H7 (cell line): ENCODE measurements around the gene KCTD16. TPM values are rescaled to one million over a fixed set of nuclear protein-coding genes. Genes with fewer than 3 reads are reported as not detected.

Experiments used
- DNase-seq: peaks from one replicate; pipeline ENCODE4 v3.0.0; 2012
- H3K27me3 ChIP-seq: 2 replicates; pipeline ENCODE4 v1.6.0; 2011; ENCODE audit warnings: mild to moderate bottlenecking, low read length; ENCODE audit not compliant: control insufficient read depth, insufficient read depth
- H3K36me3 ChIP-seq: replicated peaks from 2 replicates; pipeline ENCODE4 v1.5.1; 2011; ENCODE audit warnings: low read length; ENCODE audit not compliant: control insufficient read depth, insufficient read depth
- H3K4me3 ChIP-seq: 2 replicates; pipeline ENCODE4 v1.5.1; 2011; ENCODE audit warnings: low read depth, mild to moderate bottlenecking, control low read depth, low read length, moderate library complexity; ENCODE audit not compliant: insufficient read depth
- total RNA-seq: library from RNA; depleted of rRNA; stranded (reverse); fragments of >200 nt; shearing (Covaris generic); gene quantifications from 2 replicates; pipeline ENCODE4 v1.2.3, GENCODE V29; 2014

The KCTD16 gene
- total RNA-seq, 1 experiment from 2014 or later = not detected

- DNase-seq = no peak
- Histone ChIP-seq H3K36me3 (no peaks in the 10 kb centered on the region), H3K4me3 (no peak overlapping the region), H3K27me3 (no peaks in the 10 kb centered on the region)
These were observed 138.4 kb downstream of the KCTD16 start for GRCh38 chr5:144308906-144309670.

DNA sequence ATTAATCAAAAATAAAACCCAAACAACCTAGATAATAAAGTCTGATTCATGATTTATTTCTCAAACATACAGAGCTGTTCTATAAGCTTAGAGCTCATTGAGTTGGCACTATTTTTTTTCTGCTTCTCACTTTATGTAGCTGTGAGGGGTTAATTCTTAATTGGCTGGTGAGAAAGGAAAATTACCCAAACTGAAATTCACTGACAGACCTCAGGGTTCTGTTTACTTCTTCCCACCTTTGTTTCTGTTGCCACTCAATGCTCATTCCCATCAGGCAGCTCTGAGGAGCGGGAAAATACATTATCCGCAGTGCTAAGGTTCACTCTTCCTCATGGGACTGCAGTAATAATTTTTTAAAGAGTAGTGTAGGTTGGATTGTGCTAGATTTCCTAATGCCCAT lies 139.9 kb downstream of the KCTD16 start:
- DNase-seq = no peak
- Histone ChIP-seq H3K27me3 (no peaks in the 10 kb centered on the region), H3K36me3 (no peaks in the 10 kb centered on the region), H3K4me3 (no peak overlapping the region)

- Histone ChIP-seq H3K27me3 (no peaks in the 10 kb centered on the region), H3K36me3 (no peaks in the 10 kb centered on the region), H3K4me3 (no peak overlapping the region)
- DNase-seq = no peak
These were observed 142.6 kb downstream of the KCTD16 start for GRCh38 chr5:144313147-144313726.

DNA sequence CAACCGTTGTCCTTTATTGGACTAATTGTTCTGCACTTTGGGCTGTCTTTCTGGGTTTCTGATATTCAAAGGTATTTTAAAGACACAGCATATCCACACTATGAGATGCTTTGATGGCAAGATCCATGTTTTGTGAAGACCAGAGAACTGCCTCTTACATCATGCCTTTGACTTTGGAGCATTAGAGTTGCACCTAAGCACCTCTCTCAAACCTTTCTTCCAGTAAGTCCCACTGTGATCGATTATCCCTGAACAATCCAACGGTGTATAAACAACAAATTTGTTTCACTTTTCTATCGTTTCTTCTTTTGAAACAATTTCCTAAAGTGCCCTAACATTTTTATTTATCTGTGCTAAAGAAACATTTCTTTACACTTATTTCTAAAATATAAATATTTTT lies 144.4 kb downstream of the KCTD16 start:
- DNase-seq = no peak
- no peaks in the 10 kb centered on the region for H3K27me3 ChIP-seq
- no peaks in the 10 kb centered on the region for H3K36me3 ChIP-seq
- H3K4me3 ChIP-seq = no peak overlapping the region

DNA sequence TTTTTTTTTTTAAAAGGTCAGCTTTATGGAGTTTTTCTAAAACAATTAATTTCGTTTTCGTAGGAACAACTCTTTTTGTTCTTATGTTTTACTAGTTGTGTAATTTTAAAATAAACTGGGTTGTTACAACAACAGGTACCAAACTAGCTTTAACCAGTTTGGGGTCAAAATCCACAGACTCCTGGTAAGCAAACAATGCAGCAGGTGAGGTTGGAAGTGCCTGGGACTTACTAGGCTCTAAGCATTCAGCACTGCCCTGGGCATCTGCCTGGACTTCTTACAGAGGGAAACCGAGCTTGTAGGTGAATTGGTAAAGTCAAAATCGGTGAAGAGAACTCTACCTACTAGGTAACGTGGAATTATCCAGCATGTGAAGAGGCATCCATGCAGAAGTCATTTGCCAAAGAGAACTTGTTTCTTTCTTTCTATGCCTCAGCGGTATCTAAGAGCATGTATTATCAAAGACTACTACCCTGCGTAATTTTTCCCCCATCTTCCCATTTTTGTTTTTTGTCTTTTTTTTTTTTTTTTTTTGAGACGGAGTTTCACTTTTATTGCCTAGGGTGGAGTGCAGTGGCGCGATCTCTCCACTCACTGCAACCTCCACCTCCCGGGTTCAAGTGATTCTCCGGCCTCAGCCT lies 145.4 kb downstream of the KCTD16 start:
- no peaks in the 10 kb centered on the region for H3K27me3 ChIP-seq

DNA sequence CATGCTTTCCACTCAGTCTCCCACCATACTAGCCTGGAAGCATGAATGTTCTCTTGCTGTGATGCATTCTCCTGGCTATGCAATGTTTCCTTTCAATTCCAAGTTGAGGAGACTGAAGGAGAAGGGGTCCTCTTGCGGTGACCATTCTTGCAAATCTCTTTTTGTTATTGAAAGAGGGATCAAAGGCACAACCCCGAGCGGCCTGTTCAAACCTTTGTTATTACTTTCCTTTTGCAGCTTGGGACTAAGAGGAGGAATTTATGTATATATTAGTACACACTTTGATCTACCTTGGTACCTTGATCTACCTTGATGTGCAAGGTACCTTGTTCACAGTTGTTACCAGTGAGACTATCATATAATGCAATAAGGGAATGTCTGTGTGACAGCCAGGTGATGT lies 147.3 kb downstream of the KCTD16 start:
- Histone ChIP-seq H3K36me3 (no peaks in the 10 kb centered on the region), H3K27me3 (no peaks in the 10 kb centered on the region), H3K4me3 (no peak overlapping the region)
- DNase-seq = peak; percentile 3

More for the DNA sequence above, 145.4 kb downstream of the KCTD16 start:
- Histone ChIP-seq H3K36me3 (no peaks in the 10 kb centered on the region), H3K4me3 (no peak overlapping the region)
- no peak for DNase-seq

DNA sequence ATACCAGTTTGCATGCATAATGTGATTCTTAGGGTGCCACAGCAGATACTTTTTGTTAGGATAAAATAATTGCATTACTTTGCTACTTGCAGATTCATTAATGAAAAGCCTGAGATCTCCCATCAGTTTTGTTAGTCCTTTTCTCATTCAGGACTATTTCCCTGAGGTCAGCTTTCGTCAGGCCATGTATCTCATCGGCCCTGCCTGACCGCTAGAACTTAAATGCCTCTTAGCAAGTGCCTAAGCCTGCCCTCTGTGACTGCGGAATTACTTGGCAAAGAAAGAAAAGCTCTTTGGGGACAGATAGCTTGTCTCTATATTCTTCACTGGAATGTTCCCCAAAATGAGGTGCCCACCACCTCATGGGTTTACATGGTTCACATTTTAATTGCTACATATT lies 147.8 kb downstream of the KCTD16 start:
- no peaks in the 10 kb centered on the region for H3K27me3 ChIP-seq
- no peaks in the 10 kb centered on the region for H3K36me3 ChIP-seq
- DNase-seq = no peak
- no peak overlapping the region for H3K4me3 ChIP-seq

DNA sequence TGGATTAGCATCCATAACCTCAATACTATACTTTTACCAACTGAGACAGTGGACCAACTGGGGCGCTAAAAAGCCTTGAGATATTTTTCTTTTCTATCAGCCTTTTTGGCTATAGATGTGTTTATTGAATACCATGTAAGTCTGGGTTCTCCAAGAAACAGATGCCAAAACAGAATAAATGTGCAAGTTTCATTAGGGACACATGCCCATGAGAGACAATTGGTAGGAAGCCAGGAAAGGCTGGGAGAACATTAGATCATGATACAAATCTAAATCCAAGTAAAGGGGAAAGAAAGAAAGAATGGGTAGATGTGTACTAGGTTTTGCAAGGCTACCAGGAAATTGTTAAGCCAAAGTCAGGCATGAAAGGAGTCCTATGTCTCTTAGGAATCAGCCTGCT lies 152.5 kb downstream of the KCTD16 start:
- Histone ChIP-seq H3K36me3 (no peaks in the 10 kb centered on the region), H3K4me3 (no peak overlapping the region), H3K27me3 (no peaks in the 10 kb centered on the region)
- DNase-seq = no peak

DNA sequence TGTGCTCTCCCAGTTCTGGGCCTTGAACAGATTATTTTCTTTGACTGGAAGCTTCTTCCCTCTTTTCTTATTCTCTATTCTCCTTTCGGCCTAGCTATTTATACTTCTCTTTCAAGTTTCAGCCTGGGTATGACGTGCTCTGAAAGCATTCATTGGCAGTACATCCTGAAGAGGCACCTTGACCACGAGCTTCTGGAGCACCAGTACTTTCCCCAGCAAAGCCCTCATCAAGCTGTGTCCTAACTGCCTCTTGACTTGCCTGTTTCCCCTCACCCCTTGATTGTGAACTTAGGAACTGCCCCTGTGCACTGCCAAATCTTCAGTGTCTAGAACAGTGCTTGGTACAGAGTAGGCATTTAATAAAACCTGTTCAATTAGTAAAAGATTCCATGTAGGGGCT lies 154.9 kb downstream of the KCTD16 start:
- Histone ChIP-seq H3K4me3 (no peak overlapping the region), H3K36me3 (no peaks in the 10 kb centered on the region), H3K27me3 (no peaks in the 10 kb centered on the region)
- DNase-seq = no peak

- no peak for DNase-seq
- no peaks in the 10 kb centered on the region for H3K27me3 ChIP-seq
- H3K36me3 ChIP-seq = no peaks in the 10 kb centered on the region
- no peak overlapping the region for H3K4me3 ChIP-seq
These were observed 157.8 kb downstream of the KCTD16 start for GRCh38 chr5:144328494-144328893.

GRCh38 chr5:144328980-144329379 lies 158.3 kb downstream of the KCTD16 start:
- Histone ChIP-seq H3K27me3 (no peaks in the 10 kb centered on the region), H3K36me3 (no peaks in the 10 kb centered on the region), H3K4me3 (no peak overlapping the region)
- DNase-seq = no peak

DNA sequence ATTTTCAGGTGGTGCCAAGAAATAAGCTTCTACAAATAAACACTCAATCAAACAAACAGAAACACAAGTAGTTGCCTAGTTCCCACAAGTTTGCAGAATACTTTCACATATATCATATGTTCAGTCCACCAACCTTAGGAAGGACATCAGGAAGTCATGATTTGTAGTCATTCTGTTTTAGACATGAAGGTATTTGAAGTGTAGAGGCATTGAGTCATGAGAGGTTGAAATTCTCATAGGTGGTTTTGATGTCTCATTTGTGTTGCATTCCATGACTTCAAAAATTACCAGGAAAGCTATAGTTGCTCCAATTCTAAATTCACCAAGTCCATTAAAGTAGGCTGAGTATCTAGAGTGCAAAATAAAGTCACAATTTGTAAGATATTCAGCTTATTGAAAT lies 159.0 kb downstream of the KCTD16 start:
- Histone ChIP-seq H3K4me3 (no peak overlapping the region), H3K27me3 (no peaks in the 10 kb centered on the region), H3K36me3 (no peaks in the 10 kb centered on the region)
- no peak for DNase-seq

DNA sequence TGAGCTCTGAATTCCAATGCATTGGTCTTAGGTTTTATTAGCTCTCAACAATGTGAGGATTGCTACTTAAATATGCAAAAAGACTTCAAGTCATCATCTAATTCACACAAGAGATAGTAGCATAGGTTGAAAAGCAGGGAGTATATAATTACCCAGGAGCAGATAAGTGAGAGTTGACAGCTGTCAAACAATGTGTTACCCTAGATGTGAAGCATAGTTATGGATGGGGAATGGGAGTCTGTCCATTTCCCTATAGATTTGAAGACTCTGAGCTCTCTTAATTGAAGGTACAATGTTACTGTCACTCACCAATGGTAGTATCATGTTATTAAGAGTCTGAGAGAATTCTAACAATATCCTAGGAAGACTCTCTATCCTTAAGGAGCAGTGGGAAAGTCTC lies 160.7 kb downstream of the KCTD16 start:
- Histone ChIP-seq H3K27me3 (no peaks in the 10 kb centered on the region), H3K36me3 (no peaks in the 10 kb centered on the region), H3K4me3 (no peak overlapping the region)
- DNase-seq = no peak

DNA sequence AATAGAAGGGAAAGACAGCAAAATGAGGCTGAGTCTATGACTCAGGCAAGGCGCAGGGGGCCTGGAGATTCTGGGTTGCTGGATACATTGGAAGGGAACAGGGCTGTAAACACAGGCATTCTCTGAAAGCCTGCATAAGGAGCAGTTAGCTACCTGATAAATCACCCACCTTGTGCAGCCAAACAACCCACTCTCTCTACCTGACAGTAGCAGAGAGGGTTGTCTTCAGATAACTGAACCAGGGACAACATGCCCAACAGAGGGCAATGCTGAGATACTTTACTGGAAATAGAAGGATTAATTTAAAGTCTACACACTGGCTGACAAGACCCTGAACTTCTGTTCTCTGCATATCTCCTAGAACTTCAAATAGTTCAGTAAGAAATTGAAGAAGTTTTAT lies 161.6 kb downstream of the KCTD16 start:
- Histone ChIP-seq H3K36me3 (no peaks in the 10 kb centered on the region), H3K27me3 (no peaks in the 10 kb centered on the region), H3K4me3 (no peak overlapping the region)
- peak; percentile 7 for DNase-seq

DNA sequence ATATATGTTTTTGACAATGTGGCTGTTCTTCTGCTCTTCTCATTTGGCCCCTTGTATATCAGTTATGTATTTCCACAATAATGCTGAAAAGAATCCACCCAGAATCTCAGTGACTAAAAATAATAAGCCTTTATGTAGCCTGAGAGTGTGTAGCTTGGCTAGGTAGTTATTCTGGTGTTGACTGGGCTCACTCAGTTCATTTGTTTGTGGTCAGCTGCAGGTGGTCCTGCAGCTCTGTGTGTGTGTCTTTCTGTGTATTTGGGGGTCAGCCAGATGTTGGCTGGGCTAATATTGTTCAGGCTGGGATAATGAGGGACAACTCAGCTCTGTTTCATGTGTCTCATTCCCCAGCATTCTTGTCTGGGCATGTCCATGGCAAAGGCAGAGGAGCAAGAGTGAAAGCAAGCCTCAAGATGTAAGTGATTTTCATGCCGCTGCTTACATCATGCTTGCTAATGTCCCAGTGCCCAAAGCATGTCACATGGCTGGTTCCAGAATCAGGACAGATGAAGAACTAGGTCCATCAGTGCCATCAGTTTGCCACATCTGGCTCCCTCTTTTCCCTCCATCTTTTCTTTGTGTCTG lies 162.8 kb downstream of the KCTD16 start:
- no peak overlapping the region for H3K4me3 ChIP-seq

More for the DNA sequence above, 162.8 kb downstream of the KCTD16 start:
- no peaks in the 10 kb centered on the region for H3K36me3 ChIP-seq
- H3K27me3 ChIP-seq = no peaks in the 10 kb centered on the region
- DNase-seq = no peak
